SK-N-SH (cell line): ENCODE measurements around the gene ROR2. TPM values are rescaled to one million over a fixed set of nuclear protein-coding genes. Genes with fewer than 3 reads are reported as not detected.
A peak's percentile ranks its signal among the peaks of the same experiment; 100 is the strongest.

Experiments
- CTCF ChIA-PET: fragments of 300-600, 350-600 bp; formaldehyde crosslinking; extraction: SDS; loops from one replicate; lab custom pipeline; 2021; lab: Yijun Ruan, JAX
- POLR2A ChIA-PET: fragments of 350-600 bp; sonication (Branson Sonifier 250); formaldehyde crosslinking; extraction: SDS; loops from one replicate; lab custom pipeline; 2020; ENCODE audit warnings: antibody characterized with exemption, inconsistent platforms; lab: Yijun Ruan, JAX
- DNase-seq: peaks from one replicate; pipeline ENCODE4 v3.0.0; 2012
- H2AFZ ChIP-seq: fragments of 200-600 bp; sonication (generic); 2 replicates; pipeline ENCODE4 v1.8.1; 2016; ENCODE audit warnings: antibody characterized with exemption, mild to moderate bottlenecking, low read depth
- H3F3A ChIP-seq: fragments of 200-600 bp; sonication (generic); replicated peaks from 2 replicates; pipeline ENCODE3; 2016; ENCODE audit warnings: antibody characterized with exemption, mild to moderate bottlenecking; ENCODE audit not compliant: insufficient read depth
- H3K27ac ChIP-seq, 2 experiments: fragments of 200-500 bp in 1 of 2; fragments of 200-600 bp in 1 of 2; sonication (Bioruptor generic) in 1 of 2; sonication (generic), shearing (Covaris generic) in 1 of 2; 2 replicates each; pipeline versions ENCODE4 v1.5.1 to v1.6.1; 2014 to 2016; ENCODE audit warnings: low read depth in 2 of 2, inconsistent platforms in 1 of 2, low read length in 1 of 2, mild to moderate bottlenecking in 1 of 2, mixed read lengths in 1 of 2
- H3K27me3 ChIP-seq: fragments of 200-600 bp; sonication (generic), shearing (Covaris generic); 2 replicates; pipeline ENCODE4 v1.6.1; 2016; ENCODE audit warnings: mixed run types; ENCODE audit not compliant: insufficient read depth
- H3K36me3 ChIP-seq, 2 experiments: fragments of 200-500 bp in 1 of 2; fragments of 200-600 bp in 1 of 2; sonication (Bioruptor generic) in 1 of 2; sonication (generic) in 1 of 2; replicated peaks in 1 of 2; 2 replicates each; pipeline versions ENCODE3 to v1.5.1; 2014 to 2016; ENCODE audit warnings: low read length in 1 of 2, mild to moderate bottlenecking in 1 of 2; ENCODE audit not compliant: insufficient read depth in 2 of 2, control insufficient read depth in 1 of 2
- H3K4me1 ChIP-seq, 2 experiments: fragments of 200-500 bp in 1 of 2; fragments of 200-600 bp in 1 of 2; sonication (Bioruptor generic) in 1 of 2; sonication (generic), shearing (Covaris generic) in 1 of 2; 2 replicates each; pipeline versions ENCODE4 v1.5.1 to v1.6.1; 2014 to 2016; ENCODE audit warnings: low read depth in 1 of 2, low read length in 1 of 2, mixed run types in 1 of 2; ENCODE audit not compliant: insufficient read depth in 2 of 2, control insufficient read depth in 1 of 2
- H3K4me2 ChIP-seq: fragments of 200-600 bp; sonication (generic), shearing (Covaris generic); 2 replicates; pipeline ENCODE4 v1.6.1; 2017; ENCODE audit warnings: mixed run types
- H3K4me3 ChIP-seq, 2 experiments: fragments of 200-500 bp in 1 of 2; fragments of 200-600 bp in 1 of 2; sonication (Bioruptor generic) in 1 of 2; sonication (generic), shearing (Covaris generic) in 1 of 2; 2 replicates each; pipeline versions ENCODE4 v1.5.1 to v1.8.1; 2014 to 2016; ENCODE audit warnings: low read depth in 2 of 2, inconsistent platforms in 1 of 2, low read length in 1 of 2, mild to moderate bottlenecking in 1 of 2, mixed read lengths in 1 of 2, moderate library complexity in 1 of 2
- H3K79me2 ChIP-seq: fragments of 200-600 bp; sonication (generic); 2 replicates; pipeline ENCODE4 v1.8.1; 2017; ENCODE audit warnings: mild to moderate bottlenecking; ENCODE audit not compliant: insufficient read depth
- H3K9ac ChIP-seq: fragments of 200-600 bp; sonication (generic); 2 replicates; pipeline ENCODE4 v1.6.1; 2017; ENCODE audit warnings: mixed run types
- H3K9me2 ChIP-seq: fragments of 200-600 bp; sonication (generic); 2 replicates; pipeline ENCODE4 v1.6.1; 2017; ENCODE audit warnings: mixed run types
- H3K9me3 ChIP-seq: fragments of 200-600 bp; sonication (generic); 2 replicates; pipeline ENCODE4 v1.6.1; 2017; ENCODE audit warnings: mixed run types, mild to moderate bottlenecking, moderate library complexity
- H4K20me1 ChIP-seq: fragments of 200-600 bp; sonication (generic); 2 replicates; pipeline ENCODE4 v1.6.1; 2017; ENCODE audit warnings: mild to moderate bottlenecking, mixed run types; ENCODE audit not compliant: insufficient read depth
- CHD2 ChIP-seq: fragments of 150-350 bp; IDR thresholded peaks from 2 replicates; pipeline ENCODE4 v1.6.1; 2018; ENCODE audit warnings: low read length; ENCODE audit not compliant: partially characterized antibody
- ELF1 ChIP-seq: IDR thresholded peaks from 2 replicates; pipeline ENCODE4 v1.4.0; 2012
- EP300 ChIP-seq, 2 experiments: IDR thresholded peaks; 2 replicates each; pipeline versions ENCODE4 v1.4.0 to v1.6.1; 2012; ENCODE audit warnings: borderline replicate concordance in 1 of 2, low read depth in 1 of 2, low read length in 1 of 2
- FOSL2 ChIP-seq: IDR thresholded peaks from 2 replicates; pipeline ENCODE4 v1.4.0; 2012; ENCODE audit warnings: low read depth, mild to moderate bottlenecking, moderate library complexity, borderline replicate concordance
- GATA2 ChIP-seq: sonication (generic); formaldehyde crosslinking; IDR thresholded peaks from 2 replicates; pipeline ENCODE4 v1.5.0; 2020; ENCODE audit warnings: mild to moderate bottlenecking, missing genetic modification reagents
- JUND ChIP-seq: IDR thresholded peaks from 2 replicates; pipeline ENCODE4 v1.4.0; 2012
- MAX ChIP-seq: IDR thresholded peaks from 2 replicates; pipeline ENCODE4 v1.4.0; 2012; ENCODE audit warnings: low read depth
- MEF2A ChIP-seq: IDR thresholded peaks from 2 replicates; pipeline ENCODE4 v1.4.0; 2012; ENCODE audit warnings: low read depth, borderline replicate concordance
- MXI1 ChIP-seq: IDR thresholded peaks from 2 replicates; pipeline ENCODE4 v1.6.1; 2012; ENCODE audit warnings: mild to moderate bottlenecking, low read depth, low read length, improper control_type of control experiment
- NFIC ChIP-seq: IDR thresholded peaks from 2 replicates; pipeline ENCODE4 v1.4.0; 2012; ENCODE audit warnings: borderline replicate concordance
- PBX3 ChIP-seq: IDR thresholded peaks from 2 replicates; pipeline ENCODE4; 2012
- POLR2AphosphoS5 ChIP-seq: IDR thresholded peaks from 2 replicates; pipeline ENCODE4 v1.6.1; 2012; ENCODE audit warnings: low read depth, low read length
- RAD21 ChIP-seq: IDR thresholded peaks from 2 replicates; pipeline ENCODE4 v1.6.1; 2012; ENCODE audit warnings: mild to moderate bottlenecking, low read length
- RCOR1 ChIP-seq: fragments of 150-350 bp; IDR thresholded peaks from 2 replicates; pipeline ENCODE4 v1.6.1; 2017; ENCODE audit warnings: antibody characterized with exemption, low read length
- RFX5 ChIP-seq: IDR thresholded peaks from 2 replicates; pipeline ENCODE4 v1.6.1; 2012; ENCODE audit warnings: mild to moderate bottlenecking, improper control_type of control experiment, low read length
- RXRA ChIP-seq: IDR thresholded peaks from 2 replicates; pipeline ENCODE4 v1.4.0; 2012; ENCODE audit warnings: low read depth, mild to moderate bottlenecking, borderline replicate concordance
- SIN3A ChIP-seq: IDR thresholded peaks from 2 replicates; pipeline ENCODE4 v1.6.1; 2012; ENCODE audit warnings: low read depth, mild to moderate bottlenecking, low read length, moderate library complexity, borderline replicate concordance
- SMC3 ChIP-seq: IDR thresholded peaks from 2 replicates; pipeline ENCODE4 v1.6.1; 2012; ENCODE audit warnings: low read depth, low read length, improper control_type of control experiment
- TAF1 ChIP-seq: IDR thresholded peaks from 2 replicates; pipeline ENCODE4 v1.6.1; 2012; ENCODE audit warnings: low read depth, mild to moderate bottlenecking, low read length, moderate library complexity, borderline replicate concordance
- TCF12 ChIP-seq: IDR thresholded peaks from 2 replicates; pipeline ENCODE4 v1.4.0; 2012
- TEAD4 ChIP-seq: IDR thresholded peaks from 2 replicates; pipeline ENCODE4 v1.4.0; 2012; ENCODE audit warnings: mild to moderate bottlenecking, borderline replicate concordance; ENCODE audit not compliant: insufficient read depth
- USF1 ChIP-seq: IDR thresholded peaks from 2 replicates; pipeline ENCODE4 v1.4.0; 2012; ENCODE audit warnings: low read depth, borderline replicate concordance
- USF2 ChIP-seq: fragments of 150-350 bp; IDR thresholded peaks from 2 replicates; pipeline ENCODE4 v1.6.1; 2017; ENCODE audit warnings: antibody characterized with exemption, low read length, low read depth, borderline replicate concordance
- WGBS: methylation state at CpG from one replicate; pipeline ENCODE4 v1.1.6; 2017; ENCODE audit warnings: low lambda C conversion rate; 5-methylcytosine and 5-hydroxymethylcytosine counted together
- polyA plus RNA-seq, 3 experiments: library from polyadenylated mRNA; depleted of rRNA; stranded (reverse); fragments of >200 nt; gene quantifications; 2 replicates each; pipeline ENCODE4 v1.2.3, GENCODE V29; 2012
- TF ChIP-seq, protein P1 (sequence below): IDR thresholded peaks from 2 replicates; pipeline ENCODE4 v1.4.0; 2012; ENCODE audit warnings: low read depth, borderline replicate concordance
- TF ChIP-seq, protein P2 (sequence below): fragments of 150-350 bp; IDR thresholded peaks from 2 replicates; pipeline ENCODE4 v1.6.1; 2016; ENCODE audit warnings: mild to moderate bottlenecking, low read depth, low read length
- TF ChIP-seq, protein P3 (sequence below): fragments of 200-600 bp; sonication (generic); IDR thresholded peaks from 2 replicates; pipeline ENCODE4 v1.6.1; 2017; ENCODE audit warnings: antibody characterized with exemption, mild to moderate bottlenecking, moderate library complexity

The ROR2 gene
- polyA plus RNA-seq, 1 of the 3 experiments (the other 2 are of a cell fraction), result 0.43 TPM

- WGBS, result 39% methylated on average over 22 of the region's 32 CpGs
- no peaks in the 10 kb centered on the region for H4K20me1 ChIP-seq
- no peaks in the 10 kb centered on the region for H3K9me2 ChIP-seq
- CTCF ChIA-PET, result interaction anchor here (0.6 to 6.6 kb wide), 8 partner anchors 9 to 239 kb away, joined by 3 to 54 read pairs (median 4); partner anchors contain the start of gene ROR2
- peaks cover 18 to 62% of the 10 kb centered on the region in 2 experiments; a peak in 3 of 4 replicates for H3K4me1 ChIP-seq
- no peaks in the 10 kb centered on the region for H3K9me3 ChIP-seq
- H3K27me3 ChIP-seq, result no peaks in the 10 kb centered on the region
- H3K36me3 ChIP-seq, result no peaks in the 10 kb centered on the region
- H3K4me3 ChIP-seq, result no peak overlapping the region; a peak in 1 of 4 replicates
- POLR2A ChIA-PET, result no interaction called here
- no peak overlapping the region for H3K4me2 ChIP-seq
- peak; percentile 86 for DNase-seq
- peak overlapping the region in 1 of 2 experiments; percentile 97; a peak in 2 of 4 replicates for H3K27ac ChIP-seq
- no peaks in the 10 kb centered on the region for H3K79me2 ChIP-seq
- no peak overlapping the region for H3K9ac ChIP-seq
- no peak overlapping the region for H2AFZ ChIP-seq
- H3F3A ChIP-seq, result no peaks in the 10 kb centered on the region
- TF ChIP-seq RFX5 (no peak), EP300 (IDR thresholded peaks at IDR 0.05; ENCODE audit: borderline replicate concordance in 1 of 2, low read depth in 1 of 2, low read length in 1 of 2) (peak in 1 of 2 experiments; percentile 46; a peak in 2 of 4 replicates), GATA2 (CRISPR knock-in tag) (peak; percentile 87), RCOR1 (peak; percentile 31; the same call in 1 of the 2 replicates), CHD2 (peak; percentile 76), RXRA (no peak), USF1 (no peak), POLR2AphosphoS5 (no peak), USF2 (no peak), MXI1 (peak; percentile 92), TCF12 (no peak), SMC3 (no peak), TAF1 (no peak), RAD21 (peak; percentile 34), JUND (no peak), ELF1 (no peak), MEF2A (no peak), MAX (peak; percentile 37; the same call in 1 of the 2 replicates), FOSL2 (no peak), PBX3 (no peak), NFIC (no peak), SIN3A (no peak), TEAD4 (no peak)
- TF ChIP-seq, protein P1, sequence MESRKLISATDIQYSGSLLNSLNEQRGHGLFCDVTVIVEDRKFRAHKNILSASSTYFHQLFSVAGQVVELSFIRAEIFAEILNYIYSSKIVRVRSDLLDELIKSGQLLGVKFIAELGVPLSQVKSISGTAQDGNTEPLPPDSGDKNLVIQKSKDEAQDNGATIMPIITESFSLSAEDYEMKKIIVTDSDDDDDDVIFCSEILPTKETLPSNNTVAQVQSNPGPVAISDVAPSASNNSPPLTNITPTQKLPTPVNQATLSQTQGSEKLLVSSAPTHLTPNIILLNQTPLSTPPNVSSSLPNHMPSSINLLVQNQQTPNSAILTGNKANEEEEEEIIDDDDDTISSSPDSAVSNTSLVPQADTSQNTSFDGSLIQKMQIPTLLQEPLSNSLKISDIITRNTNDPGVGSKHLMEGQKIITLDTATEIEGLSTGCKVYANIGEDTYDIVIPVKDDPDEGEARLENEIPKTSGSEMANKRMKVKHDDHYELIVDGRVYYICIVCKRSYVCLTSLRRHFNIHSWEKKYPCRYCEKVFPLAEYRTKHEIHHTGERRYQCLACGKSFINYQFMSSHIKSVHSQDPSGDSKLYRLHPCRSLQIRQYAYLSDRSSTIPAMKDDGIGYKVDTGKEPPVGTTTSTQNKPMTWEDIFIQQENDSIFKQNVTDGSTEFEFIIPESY, result no peak
- TF ChIP-seq, protein P2, sequence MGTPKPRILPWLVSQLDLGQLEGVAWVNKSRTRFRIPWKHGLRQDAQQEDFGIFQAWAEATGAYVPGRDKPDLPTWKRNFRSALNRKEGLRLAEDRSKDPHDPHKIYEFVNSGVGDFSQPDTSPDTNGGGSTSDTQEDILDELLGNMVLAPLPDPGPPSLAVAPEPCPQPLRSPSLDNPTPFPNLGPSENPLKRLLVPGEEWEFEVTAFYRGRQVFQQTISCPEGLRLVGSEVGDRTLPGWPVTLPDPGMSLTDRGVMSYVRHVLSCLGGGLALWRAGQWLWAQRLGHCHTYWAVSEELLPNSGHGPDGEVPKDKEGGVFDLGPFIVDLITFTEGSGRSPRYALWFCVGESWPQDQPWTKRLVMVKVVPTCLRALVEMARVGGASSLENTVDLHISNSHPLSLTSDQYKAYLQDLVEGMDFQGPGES, result no peak
- TF ChIP-seq, protein P3, sequence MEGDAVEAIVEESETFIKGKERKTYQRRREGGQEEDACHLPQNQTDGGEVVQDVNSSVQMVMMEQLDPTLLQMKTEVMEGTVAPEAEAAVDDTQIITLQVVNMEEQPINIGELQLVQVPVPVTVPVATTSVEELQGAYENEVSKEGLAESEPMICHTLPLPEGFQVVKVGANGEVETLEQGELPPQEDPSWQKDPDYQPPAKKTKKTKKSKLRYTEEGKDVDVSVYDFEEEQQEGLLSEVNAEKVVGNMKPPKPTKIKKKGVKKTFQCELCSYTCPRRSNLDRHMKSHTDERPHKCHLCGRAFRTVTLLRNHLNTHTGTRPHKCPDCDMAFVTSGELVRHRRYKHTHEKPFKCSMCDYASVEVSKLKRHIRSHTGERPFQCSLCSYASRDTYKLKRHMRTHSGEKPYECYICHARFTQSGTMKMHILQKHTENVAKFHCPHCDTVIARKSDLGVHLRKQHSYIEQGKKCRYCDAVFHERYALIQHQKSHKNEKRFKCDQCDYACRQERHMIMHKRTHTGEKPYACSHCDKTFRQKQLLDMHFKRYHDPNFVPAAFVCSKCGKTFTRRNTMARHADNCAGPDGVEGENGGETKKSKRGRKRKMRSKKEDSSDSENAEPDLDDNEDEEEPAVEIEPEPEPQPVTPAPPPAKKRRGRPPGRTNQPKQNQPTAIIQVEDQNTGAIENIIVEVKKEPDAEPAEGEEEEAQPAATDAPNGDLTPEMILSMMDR, result no peak
These were observed 49.8 kb downstream of the ROR2 start for GRCh38 chr9:91900055-91900796.
